Occipital lobe (tissue), 2 donors: ENCODE data around the gene MYO5B. TPM values are rescaled to one million over a fixed set of nuclear protein-coding genes. Genes with fewer than 3 reads are reported as not detected.

Experiments used
- DNase-seq: peaks from one replicate; lab custom pipeline; 2025; lab: John Stamatoyannopoulos, UW
- total RNA-seq: library from RNA; depleted of rRNA; stranded (reverse); fragments of >200 nt; gene quantifications from one replicate; pipeline ENCODE4 v1.2.3, GENCODE V29; 2014

MYO5B gene
- total RNA-seq, 1 donor from 2014 or later, result 30.7 TPM

GRCh38 chr18:50189160-50189559 is 5.8 kb downstream of the MYO5B start:
- no peak for DNase-seq

GRCh38 chr18:50188652-50189051 is 6.3 kb downstream of the MYO5B start:
- DNase-seq, result no peak

GRCh38 chr18:50187659-50188058 is 7.3 kb downstream of the MYO5B start:
- no peak for DNase-seq

GRCh38 chr18:50186385-50186784 is 8.6 kb downstream of the MYO5B start:
- no peak for DNase-seq

GRCh38 chr18:50183556-50183955 is 11.4 kb downstream of the MYO5B start:
- DNase-seq, result no peak

- DNase-seq, result no peak
Observed at GRCh38 chr18:50182511-50182910, 12.4 kb downstream of the MYO5B start.

- no peak for DNase-seq
Observed at GRCh38 chr18:50181590-50181989, 13.4 kb downstream of the MYO5B start.

GRCh38 chr18:50179465-50179864 is 15.5 kb downstream of the MYO5B start:
- DNase-seq, result no peak

GRCh38 chr18:50177294-50177992 is 17.5 kb downstream of the MYO5B start:
- DNase-seq, result no peak

GRCh38 chr18:50172367-50172766 is 22.6 kb downstream of the MYO5B start:
- no peak for DNase-seq

GRCh38 chr18:50171406-50171805 is 23.5 kb downstream of the MYO5B start:
- DNase-seq, result no peak

GRCh38 chr18:50170004-50170403 is 24.9 kb downstream of the MYO5B start:
- DNase-seq, result no peak

- DNase-seq, result no peak
Observed at GRCh38 chr18:50169149-50169548, 25.8 kb downstream of the MYO5B start.

GRCh38 chr18:50167966-50168365 is 27.0 kb downstream of the MYO5B start:
- DNase-seq, result no peak

GRCh38 chr18:50166901-50167300 is 28.0 kb downstream of the MYO5B start:
- no peak for DNase-seq

- DNase-seq, result no peak
Observed at GRCh38 chr18:50163505-50163904, 31.4 kb downstream of the MYO5B start.

GRCh38 chr18:50162486-50163304 is 32.3 kb downstream of the MYO5B start:
- no peak for DNase-seq

GRCh38 chr18:50161597-50162205 is 33.2 kb downstream of the MYO5B start:
- no peak for DNase-seq

- DNase-seq, result no peak
Observed at GRCh38 chr18:50159654-50160046, 35.3 kb downstream of the MYO5B start.

GRCh38 chr18:50158866-50159653 is 35.9 kb downstream of the MYO5B start:
- no peak for DNase-seq

- DNase-seq, result no peak
Observed at GRCh38 chr18:50155406-50155805, 39.5 kb downstream of the MYO5B start.

- DNase-seq, result no peak
Observed at GRCh38 chr18:50154420-50154819, 40.5 kb downstream of the MYO5B start.
